ENCODE data around the gene CIAO3.
"Not testable (repeated sequence)": the region's sequence is repeated elsewhere in the genome, so short reads cannot be mapped to it uniquely, and the experiment has no call there.

Gene CIAO3

GRCh38 chr16:759110-759910 lies 18.5 kb upstream of the CIAO3 start:
- no peak for DNase-seq

GRCh38 chr16:756428-756827 lies 15.6 kb upstream of the CIAO3 start:
- no peak for DNase-seq

- DNase-seq, result no peak
Observed at GRCh38 chr16:754656-755055, 13.9 kb upstream of the CIAO3 start.

DNA sequence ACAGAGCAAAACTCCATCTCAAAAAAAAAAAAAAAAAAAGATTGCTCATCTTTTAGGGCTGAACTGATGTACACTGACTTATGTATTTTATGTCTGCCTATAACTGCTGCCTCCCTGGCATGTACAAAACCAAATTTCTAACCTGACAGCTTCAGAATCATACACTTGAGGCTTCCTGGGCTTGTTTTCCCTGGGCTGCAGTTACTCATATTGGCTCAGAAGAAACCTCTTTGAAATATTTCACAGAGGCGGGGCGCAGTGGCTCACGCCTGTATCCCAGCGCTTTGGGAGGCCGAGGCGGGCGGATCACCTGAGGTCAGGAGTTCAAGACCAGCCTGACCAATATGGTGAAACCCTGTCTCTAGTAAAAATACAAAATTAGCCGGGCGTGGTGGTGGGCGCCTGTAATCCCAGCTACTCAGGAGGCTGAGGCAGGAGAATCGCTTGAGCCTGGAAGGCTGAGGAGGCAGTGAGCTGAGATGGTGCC lies 13.4 kb upstream of the CIAO3 start:
- not testable (repeated sequence) for DNase-seq

DNA sequence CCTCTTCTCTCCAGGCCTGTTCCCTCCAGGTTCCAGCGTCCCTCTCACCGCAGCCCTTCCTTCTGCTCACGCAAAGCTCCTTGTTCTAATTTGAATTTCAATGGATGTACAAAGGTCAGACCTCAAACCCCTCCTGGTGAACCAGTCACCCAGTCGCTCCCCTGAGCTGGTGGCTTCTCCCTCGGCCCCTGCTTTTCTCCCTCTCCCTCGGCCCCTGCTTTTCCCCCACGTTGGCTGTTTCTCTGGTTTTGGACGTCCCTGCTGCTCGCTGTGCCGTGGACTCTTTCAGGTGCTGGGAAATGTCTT lies 11.2 kb upstream of the CIAO3 start:
- DNase-seq, result no peak

- no peak for DNase-seq
Observed at GRCh38 chr16:751152-752006, 10.6 kb upstream of the CIAO3 start.

DNA sequence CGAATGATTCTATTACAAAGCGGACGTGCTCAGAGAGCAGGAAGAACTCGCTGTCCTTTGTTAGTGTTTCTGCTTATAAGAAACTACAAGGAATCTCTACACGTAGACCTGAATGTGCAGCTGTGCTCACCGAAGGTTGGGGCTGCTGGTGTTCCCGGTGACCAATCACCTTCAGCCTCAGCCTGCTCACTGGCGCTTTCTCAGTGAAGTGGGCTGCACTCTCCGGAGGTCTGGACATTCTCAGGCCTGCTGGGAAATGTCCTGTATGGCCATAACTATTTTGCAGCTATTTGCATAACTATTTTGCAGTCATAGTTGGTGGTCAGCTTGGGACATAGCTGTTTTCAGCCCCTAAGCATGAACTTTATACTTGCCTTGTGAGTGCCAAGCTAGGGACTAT lies 9.7 kb upstream of the CIAO3 start:
- no peak for DNase-seq

DNA sequence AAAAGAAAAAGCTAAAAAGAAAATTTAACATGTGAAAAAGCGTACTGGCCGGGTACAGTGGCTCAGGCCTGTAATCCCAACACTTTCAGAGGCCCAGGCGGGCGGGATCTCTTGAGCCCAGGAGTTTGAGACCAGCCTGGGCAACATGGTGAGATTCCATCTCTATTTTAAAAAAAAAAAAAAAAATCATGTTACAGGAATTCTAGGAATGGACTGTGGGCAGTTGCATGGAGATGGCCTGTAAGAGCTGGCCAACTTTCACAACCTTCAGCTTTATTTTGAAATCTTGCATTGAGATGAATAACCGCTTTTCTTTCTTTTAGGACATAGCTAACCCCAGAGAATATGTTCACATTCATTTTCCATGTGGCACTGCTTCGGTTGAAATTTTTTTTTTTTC lies 8.2 kb upstream of the CIAO3 start:
- DNase-seq, result no peak

GRCh38 chr16:747978-748746 lies 7.4 kb upstream of the CIAO3 start:
- DNase-seq, result no peak

DNA sequence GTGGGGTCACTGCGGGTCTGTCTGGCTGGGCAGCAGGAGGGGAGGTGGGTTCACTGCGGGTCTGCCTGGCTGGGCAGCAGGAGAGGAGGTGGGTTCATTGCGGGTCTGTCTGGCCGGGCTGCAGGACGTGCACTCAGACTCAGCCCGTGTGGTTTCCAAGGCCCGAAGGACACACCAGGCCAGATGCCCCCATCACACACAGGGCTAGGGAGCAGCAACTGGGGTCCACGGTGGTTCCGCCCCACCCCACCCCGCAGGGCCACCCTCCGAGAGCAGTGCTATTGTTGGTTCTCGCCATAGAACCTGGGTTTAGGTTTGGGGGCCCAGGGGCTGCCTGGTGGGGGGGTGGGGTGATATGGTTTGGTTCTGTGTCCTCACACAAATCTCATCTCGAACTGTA lies 5.8 kb upstream of the CIAO3 start:
- no peak for DNase-seq

DNA sequence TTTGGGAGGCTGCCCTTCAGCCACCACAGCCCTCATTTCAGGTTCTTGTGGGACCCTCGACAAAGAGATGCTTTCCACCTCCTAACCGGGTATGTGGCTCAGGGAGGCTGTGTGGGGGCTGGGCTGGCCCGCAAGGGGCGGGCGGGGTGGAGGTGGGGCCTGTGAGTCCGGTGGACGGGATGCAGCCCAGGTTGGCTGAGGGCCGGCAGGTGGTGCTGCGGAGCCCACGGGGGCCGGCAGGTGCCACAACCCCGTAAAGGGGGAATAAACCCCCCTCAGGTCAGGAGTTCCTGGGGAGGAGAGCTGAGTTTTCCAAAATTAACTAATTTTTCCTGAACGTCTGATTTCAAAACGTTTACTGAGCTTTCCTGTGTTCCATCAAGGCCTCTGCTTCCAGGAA lies 4.9 kb upstream of the CIAO3 start:
- no peak for DNase-seq

- no peak for DNase-seq
Observed at GRCh38 chr16:743794-744500, 3.1 kb upstream of the CIAO3 start.

- not testable (repeated sequence) for DNase-seq
Observed at GRCh38 chr16:742894-743293, 2.1 kb upstream of the CIAO3 start.

DNA sequence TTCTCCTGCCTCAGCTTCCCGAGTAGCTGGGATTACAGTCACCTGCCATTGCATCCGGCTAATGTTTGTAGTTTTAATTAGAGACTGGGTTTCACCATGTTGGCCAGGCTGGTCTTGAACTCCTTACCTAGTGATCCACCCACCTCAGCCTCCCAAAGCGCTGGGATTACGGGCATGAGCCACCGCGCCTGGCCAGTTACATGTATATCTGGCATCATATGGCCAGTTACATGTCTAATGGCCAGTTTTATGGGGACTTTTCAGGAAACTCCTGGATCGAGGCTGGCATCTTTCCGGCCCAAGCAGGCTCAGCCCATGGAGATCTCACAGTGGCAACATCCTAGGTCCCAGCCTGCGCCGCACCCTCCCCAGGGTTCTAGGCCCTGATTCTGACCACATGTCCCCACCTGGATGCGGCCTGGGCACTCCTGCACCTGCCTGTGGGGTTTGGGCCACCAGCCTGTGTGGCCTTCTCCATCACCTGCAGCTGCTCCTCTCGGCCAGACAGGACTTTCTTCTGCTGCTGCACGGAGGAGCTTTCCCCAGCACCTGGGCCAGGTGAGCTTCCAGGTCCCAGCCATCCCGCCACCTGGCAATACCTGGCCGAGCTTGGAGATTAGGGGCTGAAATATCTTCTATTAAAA lies 1.3 kb upstream of the CIAO3 start:
- no peak for DNase-seq

DNA sequence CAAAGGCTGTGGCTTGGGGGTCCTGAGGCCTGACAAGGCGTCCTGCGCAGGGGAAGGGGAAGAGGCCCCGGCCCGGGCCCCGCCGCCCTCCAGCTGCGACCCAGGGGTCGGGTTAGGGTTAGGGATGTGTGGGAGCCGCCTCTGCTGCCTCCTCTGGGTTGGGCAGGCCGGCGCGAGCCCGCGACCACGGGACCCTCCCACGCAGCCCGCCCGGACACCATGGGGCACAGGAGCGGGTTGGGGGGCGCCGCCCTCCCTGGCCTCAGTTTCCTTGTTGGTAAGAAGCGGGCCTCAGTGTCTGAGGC lies 386 bp downstream of the CIAO3 start:
- DNase-seq, result no peak

DNA sequence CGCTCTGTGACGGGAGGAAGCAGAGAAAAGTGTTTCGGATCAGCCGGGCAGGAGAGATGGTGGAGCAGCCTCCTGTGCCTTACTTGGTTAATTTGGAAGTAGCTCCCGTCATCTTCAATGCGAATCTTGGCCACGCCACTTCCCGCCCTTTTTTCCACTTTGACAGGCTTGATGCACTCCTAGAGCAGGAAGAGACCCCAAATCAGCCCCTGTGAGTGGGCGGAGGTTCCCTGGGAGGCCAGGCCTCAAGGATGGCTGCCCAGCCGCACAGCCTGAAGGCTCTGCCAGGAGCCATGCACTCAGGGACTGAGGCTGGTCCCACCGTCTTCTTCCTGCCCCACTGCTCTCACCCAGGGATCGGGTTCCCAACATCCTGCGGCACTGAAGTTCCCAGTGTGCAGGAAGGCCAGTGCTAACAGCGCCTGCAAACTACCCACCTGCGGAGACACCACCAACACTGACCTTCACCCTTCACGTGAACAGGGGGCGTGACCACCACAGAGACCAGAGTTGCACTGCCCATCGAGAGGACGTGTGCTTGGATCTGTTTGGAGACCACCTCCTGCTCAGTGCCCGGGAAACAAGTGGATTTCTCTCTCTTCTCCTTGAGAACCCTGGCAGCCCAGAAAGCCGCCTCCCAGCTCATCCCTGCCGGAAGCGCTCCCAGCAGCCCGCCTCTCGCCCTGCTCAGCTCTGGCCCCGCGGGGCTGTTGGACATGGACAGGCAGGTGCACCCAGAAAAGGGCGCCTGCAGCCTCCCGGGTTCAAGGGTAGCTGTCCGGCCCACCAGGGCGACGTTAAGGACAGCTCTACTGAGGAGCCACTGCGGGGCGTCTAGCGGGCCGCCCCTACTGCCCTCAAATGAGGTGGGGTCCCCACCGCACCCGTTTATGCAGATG lies 988 bp downstream of the CIAO3 start:
- no peak for DNase-seq

DNA sequence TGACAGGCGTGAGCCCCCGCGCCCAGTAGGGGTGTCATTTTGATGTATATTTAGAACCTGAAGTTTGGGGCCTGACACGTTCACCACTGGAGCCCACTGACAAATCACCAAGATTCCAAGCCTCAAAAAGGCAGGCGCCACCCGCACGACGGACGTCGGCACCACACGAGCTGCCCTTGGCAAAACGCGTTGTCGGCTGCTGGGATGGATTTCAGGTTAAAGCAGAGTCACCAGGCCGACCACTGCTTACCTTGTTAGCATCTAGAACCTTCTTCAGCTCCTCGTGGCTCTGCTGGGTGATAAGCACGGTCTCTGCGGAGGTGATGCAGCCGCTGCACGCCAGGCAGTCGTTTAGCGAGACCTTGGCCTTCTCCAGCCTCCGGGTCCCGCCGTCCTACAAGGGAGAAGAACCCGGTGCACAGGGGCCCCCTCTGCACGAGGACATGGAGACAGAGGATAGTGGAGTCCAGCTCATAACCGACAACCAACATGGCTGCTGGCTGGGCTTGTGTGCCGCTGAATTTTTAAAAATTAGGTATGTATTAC lies 3.8 kb downstream of the CIAO3 start:
- no peak for DNase-seq

- no peak for DNase-seq
Observed at GRCh38 chr16:735982-736453, 4.8 kb downstream of the CIAO3 start.

GRCh38 chr16:734981-735881 lies 5.6 kb downstream of the CIAO3 start:
- no peak for DNase-seq

Measured in NCI-H1105 treated with DMSO at 0.1 percent for 48 hours (cell line).